ENCODE data around the gene CLIP1. TPM values are rescaled to one million over a fixed set of nuclear protein-coding genes. Genes with fewer than 3 reads are reported as not detected.
"Not testable (repeated sequence)": the region's sequence is repeated elsewhere in the genome, so short reads cannot be mapped to it uniquely, and the experiment has no call there.

The CLIP1 gene
- total RNA-seq, 2 experiments from 2014 or later, result 69.2 to 71.8 TPM

GRCh38 chr12:122411537-122411936 is 10.9 kb downstream of the CLIP1 start:
- Mint-ChIP-seq H3K36me3 (peaks cover 4% of the 10 kb centered on the region), H3K4me3 (peak overlapping the region; percentile 45)
- POLR2A ChIA-PET, result interaction anchor here (1.0 to 1.9 kb wide), 7 partner anchors 7 to 116 kb away, joined by 3 to 8 read pairs (median 5); partner anchors contain the start of genes KNTC1, RSRC2 and ZCCHC8

GRCh38 chr12:122407208-122407607 is 15.3 kb downstream of the CLIP1 start:
- H3K27ac Mint-ChIP-seq, result peak overlapping the region; percentile 45
- peaks cover 10% of the 10 kb centered on the region for H3K36me3 Mint-ChIP-seq
- POLR2A ChIA-PET, result interaction anchor here (0.6 kb wide), 1 partner anchor 12 kb away, joined by 5 read pairs; no protein-coding TSS in a partner anchor
- H3K9me3 Mint-ChIP-seq, result no peaks in the 10 kb centered on the region
- peaks cover 43% of the 10 kb centered on the region for H3K4me1 Mint-ChIP-seq (ENCODE audit: low read depth)
- CTCF ChIA-PET, result interaction anchor here (1.6 to 2.0 kb wide), 2 partner anchors 64 to 93 kb away, joined by 3 to 10 read pairs; partner anchors contain the start of gene ZCCHC8
- intact Hi-C loops (cut with micrococcal nuclease), result no loop called here
- no peaks in the 10 kb centered on the region for H3K27me3 Mint-ChIP-seq
- H3K4me3 Mint-ChIP-seq, result no peak overlapping the region
- DNase-seq, result no peak

More at GRCh38 chr12:122411537-122411936, 10.9 kb downstream of the CLIP1 start:
- H3K27ac Mint-ChIP-seq, result peak overlapping the region; percentile 91
- intact Hi-C loops (cut with micrococcal nuclease), result loop anchor here (5.0 kb wide), 1 partner anchor 116 kb away; the partner anchor contains the start of genes KNTC1 and RSRC2
- H3K9me3 Mint-ChIP-seq, result no peaks in the 10 kb centered on the region
- peaks cover 53% of the 10 kb centered on the region for H3K4me1 Mint-ChIP-seq (ENCODE audit: low read depth)
- no peaks in the 10 kb centered on the region for H3K27me3 Mint-ChIP-seq
- CTCF ChIA-PET, result interaction anchor here (1.1 to 6.4 kb wide), 4 partner anchors 10 to 60 kb away, joined by 3 to 46 read pairs (median 9); no protein-coding TSS in a partner anchor
- no peak for DNase-seq

- H3K9me3 Mint-ChIP-seq, result no peaks in the 10 kb centered on the region
- H3K4me1 Mint-ChIP-seq (ENCODE audit: low read depth), result peaks cover 44% of the 10 kb centered on the region
- peaks cover 10% of the 10 kb centered on the region for H3K36me3 Mint-ChIP-seq
- no peak for DNase-seq
- ChIA-PET CTCF (interaction anchor here (1.6 to 2.0 kb wide), 2 partner anchors 65 to 94 kb away, joined by 3 to 10 read pairs; partner anchors contain the start of gene ZCCHC8), POLR2A (interaction anchor here (0.5 to 1.3 kb wide), 3 partner anchors 12 to 65 kb away, joined by 3 to 5 read pairs (median 3); no protein-coding TSS in a partner anchor)
- no peaks in the 10 kb centered on the region for H3K27me3 Mint-ChIP-seq
- peak overlapping the region; percentile 25 for H3K27ac Mint-ChIP-seq
- intact Hi-C loops (cut with micrococcal nuclease), result no loop called here
- H3K4me3 Mint-ChIP-seq, result no peak overlapping the region
Measured at GRCh38 chr12:122406701-122407164, 15.7 kb downstream of the CLIP1 start.

DNA sequence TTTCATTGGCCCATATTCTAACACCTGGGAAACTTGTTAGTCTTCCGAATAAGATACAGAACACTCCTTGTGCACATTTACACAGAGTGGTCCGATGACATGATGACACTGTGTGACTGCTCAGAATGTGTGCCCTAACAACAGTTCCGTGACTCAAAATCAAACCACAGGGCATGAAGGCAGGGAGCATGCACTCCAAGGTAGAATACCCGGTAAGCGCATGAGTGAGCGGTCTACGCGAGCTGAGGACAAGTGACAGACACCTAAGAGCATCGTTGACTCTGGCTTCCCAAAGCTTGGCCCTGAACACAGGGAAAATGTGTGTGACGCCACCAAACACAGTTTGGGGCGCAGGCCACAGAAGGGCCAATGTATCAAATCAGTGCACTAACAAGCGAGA is 18.6 kb downstream of the CLIP1 start:
- H3K9me3 Mint-ChIP-seq, result no peaks in the 10 kb centered on the region
- peak; percentile 49 for DNase-seq
- ChIA-PET POLR2A (interaction anchor here (0.5 to 2.1 kb wide), 4 partner anchors 8 to 137 kb away, joined by 3 to 6 read pairs (median 4); no protein-coding TSS in a partner anchor), CTCF (interaction anchor here (0.9 to 1.8 kb wide), 2 partner anchors 18 to 68 kb away, joined by 3 to 12 read pairs; partner anchors contain the start of gene CLIP1)
- no peaks in the 10 kb centered on the region for H3K27me3 Mint-ChIP-seq
- H3K36me3 Mint-ChIP-seq, result peaks cover 11% of the 10 kb centered on the region
- intact Hi-C loops (cut with micrococcal nuclease), result loop anchor here (1.0 kb wide), 1 partner anchor 8 kb away; no protein-coding TSS in a partner anchor
- H3K27ac Mint-ChIP-seq, result no peak overlapping the region
- H3K4me1 Mint-ChIP-seq (ENCODE audit: low read depth), result peaks cover 55% of the 10 kb centered on the region
- no peak overlapping the region for H3K4me3 Mint-ChIP-seq

GRCh38 chr12:122403115-122403770 is 19.2 kb downstream of the CLIP1 start:
- H3K36me3 Mint-ChIP-seq, result peaks cover 11% of the 10 kb centered on the region
- H3K27me3 Mint-ChIP-seq, result no peaks in the 10 kb centered on the region
- no peaks in the 10 kb centered on the region for H3K9me3 Mint-ChIP-seq
- intact Hi-C loops (cut with micrococcal nuclease), result loop anchor here (1.0 kb wide), 1 partner anchor 9 kb away; no protein-coding TSS in a partner anchor
- peaks cover 55% of the 10 kb centered on the region for H3K4me1 Mint-ChIP-seq (ENCODE audit: low read depth)
- ChIA-PET POLR2A (interaction anchor here (0.5 to 2.1 kb wide), 5 partner anchors 9 to 136 kb away, joined by 3 to 6 read pairs (median 5); partner anchors contain the start of gene ZCCHC8), CTCF (interaction anchor here (0.9 to 1.8 kb wide), 2 partner anchors 19 to 68 kb away, joined by 3 to 12 read pairs; partner anchors contain the start of gene CLIP1)
- DNase-seq, result peak; percentile 54
- peak overlapping the region; percentile 6 for H3K4me3 Mint-ChIP-seq
- peak overlapping the region; percentile 10 for H3K27ac Mint-ChIP-seq

- DNase-seq, result no peak
- CTCF ChIA-PET, result interaction anchor here (1.8 to 7.7 kb wide), 2 partner anchors 69 to 70 kb away, joined by 12 to 208 read pairs; no protein-coding TSS in a partner anchor
- Mint-ChIP-seq H3K27ac (no peak overlapping the region), H3K27me3 (no peaks in the 10 kb centered on the region), H3K4me3 (no peak overlapping the region), H3K36me3 (peaks cover 11% of the 10 kb centered on the region), H3K9me3 (no peaks in the 10 kb centered on the region), H3K4me1 (ENCODE audit: low read depth) (peaks cover 50% of the 10 kb centered on the region)
- intact Hi-C loops (cut with micrococcal nuclease), result no loop called here
- POLR2A ChIA-PET, result interaction anchor here (1.3 to 2.1 kb wide), 3 partner anchors 10 to 99 kb away, joined by 3 to 6 read pairs (median 6); partner anchors contain the start of gene ZCCHC8
Measured at GRCh38 chr12:122402264-122402663, 20.2 kb downstream of the CLIP1 start.

DNA sequence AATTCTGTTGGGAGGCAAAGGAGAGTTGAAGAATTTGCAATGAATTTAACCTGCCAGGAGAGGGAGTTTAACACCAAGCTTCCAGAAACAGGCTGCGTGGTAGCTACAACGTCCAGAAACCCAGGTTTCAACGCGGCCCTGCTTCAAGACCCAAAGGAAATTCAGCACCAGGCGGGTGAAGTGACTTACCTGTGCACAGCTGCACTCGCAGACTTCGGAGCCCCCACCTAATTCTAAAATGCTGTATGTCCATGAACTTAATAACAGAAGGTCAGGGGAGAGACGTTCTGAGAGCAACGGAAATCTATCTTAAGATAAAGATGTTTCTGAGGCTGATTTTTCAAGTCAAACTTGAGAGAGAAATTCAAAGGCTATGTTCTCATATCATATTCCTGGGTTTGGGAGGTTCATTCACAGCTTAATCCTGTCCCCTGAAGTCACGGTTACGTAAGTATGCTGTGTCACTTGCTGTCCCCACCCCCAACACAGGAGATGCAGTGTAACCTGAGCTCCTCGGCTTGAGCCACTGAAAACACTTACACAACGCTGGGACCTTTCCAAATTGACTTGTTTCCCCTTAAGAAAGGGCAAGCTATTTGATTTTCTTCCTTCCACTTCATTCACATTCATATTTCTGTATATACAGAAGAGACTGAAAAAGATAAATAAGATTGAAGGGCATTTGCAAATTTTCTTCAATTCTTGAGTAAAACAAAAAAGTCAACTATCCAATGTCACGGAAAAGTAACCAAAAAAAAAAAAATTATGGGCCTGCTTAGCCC is 22.7 kb downstream of the CLIP1 start:
- intact Hi-C loops (cut with micrococcal nuclease), result loop anchor here (1.0 kb wide), 6 partner anchors 13 to 353 kb away; partner anchors contain the start of gene DENR
- H3K4me3 Mint-ChIP-seq, result peak overlapping the region; percentile 27
- H3K27me3 Mint-ChIP-seq, result no peaks in the 10 kb centered on the region
- ChIA-PET CTCF (interaction anchor here (0.7 to 7.7 kb wide), 27 partner anchors 13 to 199 kb away, joined by 3 to 208 read pairs (median 5); partner anchors contain the start of genes CLIP1, KNTC1, RSRC2 and ZCCHC8), POLR2A (interaction anchor here (0.8 to 2.5 kb wide), 9 partner anchors 12 to 128 kb away, joined by 3 to 18 read pairs (median 7); partner anchors contain the start of genes CLIP1, KNTC1, RSRC2 and ZCCHC8)
- peak overlapping the region; percentile 77 for H3K27ac Mint-ChIP-seq
- peak; percentile 67 for DNase-seq
- no peaks in the 10 kb centered on the region for H3K9me3 Mint-ChIP-seq
- peaks cover 48% of the 10 kb centered on the region for H3K4me1 Mint-ChIP-seq (ENCODE audit: low read depth)
- peaks cover 10% of the 10 kb centered on the region for H3K36me3 Mint-ChIP-seq

- Mint-ChIP-seq H3K36me3 (peaks cover 9% of the 10 kb centered on the region), H3K27ac (peak overlapping the region; percentile 77), H3K4me3 (no peak overlapping the region), H3K9me3 (no peaks in the 10 kb centered on the region), H3K27me3 (no peaks in the 10 kb centered on the region), H3K4me1 (ENCODE audit: low read depth) (peaks cover 48% of the 10 kb centered on the region)
- intact Hi-C loops (cut with micrococcal nuclease), result loop anchor here (1.0 kb wide), 3 partner anchors 13 to 102 kb away; no protein-coding TSS in a partner anchor
- ChIA-PET CTCF (interaction anchor here (0.8 to 7.7 kb wide), 23 partner anchors 13 to 168 kb away, joined by 3 to 208 read pairs (median 5); partner anchors contain the start of genes CLIP1, KNTC1, RSRC2 and ZCCHC8), POLR2A (interaction anchor here (1.0 to 2.5 kb wide), 7 partner anchors 13 to 108 kb away, joined by 4 to 18 read pairs (median 8); partner anchors contain the start of genes CLIP1 and ZCCHC8)
- no peak for DNase-seq
Measured at GRCh38 chr12:122399254-122399591, 23.2 kb downstream of the CLIP1 start.

DNA sequence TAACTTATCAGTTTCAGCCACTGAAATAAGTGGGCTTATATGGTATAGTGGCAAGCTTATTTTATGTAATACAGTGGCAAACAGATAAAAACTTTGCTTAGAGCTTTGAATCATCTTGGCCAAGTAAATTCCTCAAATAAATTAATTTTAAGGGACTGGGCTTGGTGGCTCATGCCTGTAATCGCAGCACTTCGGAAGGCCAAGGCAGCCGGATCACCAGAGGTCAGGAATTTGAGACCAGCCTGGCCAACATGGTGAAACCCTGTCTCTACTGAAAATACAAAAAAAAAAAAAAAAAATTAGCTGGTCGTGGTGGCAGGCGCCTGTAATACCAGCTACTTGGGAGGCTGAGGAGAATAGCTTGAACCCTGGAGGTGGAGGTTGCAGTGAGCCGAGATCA is 24.5 kb downstream of the CLIP1 start:
- CTCF ChIA-PET, result interaction anchor here (3.2 to 7.7 kb wide), 3 partner anchors 21 to 101 kb away, joined by 29 to 208 read pairs (median 55); partner anchors contain the start of gene ZCCHC8
- H3K4me3 Mint-ChIP-seq; H3K27ac Mint-ChIP-seq; DNase-seq; intact Hi-C loops (cut with micrococcal nuclease); H3K36me3 Mint-ChIP-seq; H3K27me3 Mint-ChIP-seq; H3K9me3 Mint-ChIP-seq: not testable (repeated sequence)
- POLR2A ChIA-PET, result interaction anchor here (0.6 kb wide), 1 partner anchor 76 kb away, joined by 6 read pairs; no protein-coding TSS in a partner anchor
- H3K4me1 Mint-ChIP-seq (ENCODE audit: low read depth), result peaks cover 42% of the 10 kb centered on the region

DNA sequence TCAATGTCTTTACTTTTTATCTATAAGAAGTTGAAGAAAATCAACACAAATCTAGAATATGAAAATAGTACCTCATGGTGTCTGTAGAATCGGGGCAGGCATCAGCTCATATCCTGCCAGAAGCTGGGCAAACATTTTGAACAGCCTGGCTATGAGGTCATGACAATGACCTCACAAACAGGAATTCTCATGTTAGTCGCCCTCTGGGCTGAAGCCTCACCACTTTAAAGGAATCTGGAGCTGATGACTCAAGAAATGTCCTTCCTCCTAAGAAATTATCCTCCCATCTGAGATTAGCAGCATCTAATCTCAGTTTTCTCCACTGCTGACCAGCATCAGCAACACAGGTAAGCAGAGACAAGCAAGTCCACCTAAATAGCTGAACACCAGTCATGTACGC is 27.1 kb downstream of the CLIP1 start:
- ChIA-PET CTCF (interaction anchor here (1.0 to 7.7 kb wide), 3 partner anchors 27 to 77 kb away, joined by 3 to 208 read pairs (median 3); partner anchors contain the start of gene CLIP1), POLR2A (no interaction called here)
- H3K27ac Mint-ChIP-seq, result no peak overlapping the region
- peaks cover 3% of the 10 kb centered on the region for H3K36me3 Mint-ChIP-seq
- no peak for DNase-seq
- peaks cover 28% of the 10 kb centered on the region for H3K4me1 Mint-ChIP-seq (ENCODE audit: low read depth)
- no peaks in the 10 kb centered on the region for H3K27me3 Mint-ChIP-seq
- H3K4me3 Mint-ChIP-seq, result no peak overlapping the region
- intact Hi-C loops (cut with micrococcal nuclease), result no loop called here
- H3K9me3 Mint-ChIP-seq, result no peaks in the 10 kb centered on the region
